Measurements from ENCODE around the gene ASF1B.

ASF1B gene

GRCh38 chr19:14135985-14136508 lies 342 bp downstream of the ASF1B start:
- no peak for DNase-seq (ENCODE audit: low read depth)

GRCh38 chr19:14135355-14135754 lies 1.0 kb downstream of the ASF1B start:
- DNase-seq (ENCODE audit: low read depth): no peak

GRCh38 chr19:14127929-14128509 lies 8.4 kb downstream of the ASF1B start:
- no peak for DNase-seq (ENCODE audit: low read depth)

GRCh38 chr19:14127176-14127575 lies 9.2 kb downstream of the ASF1B start:
- no peak for DNase-seq (ENCODE audit: low read depth)

GRCh38 chr19:14122924-14123323 lies 13.5 kb downstream of the ASF1B start:
- DNase-seq (ENCODE audit: low read depth): no peak

- DNase-seq (ENCODE audit: low read depth): no peak
These were observed 15.9 kb downstream of the ASF1B start for GRCh38 chr19:14120497-14120780.

- DNase-seq (ENCODE audit: low read depth): no peak
These were observed 16.5 kb downstream of the ASF1B start for GRCh38 chr19:14119644-14120496.

GRCh38 chr19:14119146-14119545 lies 17.2 kb downstream of the ASF1B start:
- DNase-seq (ENCODE audit: low read depth): no peak

- DNase-seq (ENCODE audit: low read depth): no peak
These were observed 18.0 kb downstream of the ASF1B start for GRCh38 chr19:14118165-14119051.

- DNase-seq (ENCODE audit: low read depth): peak; percentile 92
These were observed 18.7 kb downstream of the ASF1B start, which contains the start of gene PRKACA for GRCh38 chr19:14117668-14118164. PRKACA (minus strand) TSS chr19:14117762; CDS start chr19:14117547, 215 bp downstream.

- DNase-seq (ENCODE audit: low read depth): no peak
These were observed 19.3 kb downstream of the ASF1B start for GRCh38 chr19:14116918-14117578.

GRCh38 chr19:14116525-14116917 lies 19.9 kb downstream of the ASF1B start:
- no peak for DNase-seq (ENCODE audit: low read depth)

GRCh38 chr19:14115756-14116155 lies 20.6 kb downstream of the ASF1B start:
- no peak for DNase-seq (ENCODE audit: low read depth)

- no peak for DNase-seq (ENCODE audit: low read depth)
These were observed 21.5 kb downstream of the ASF1B start for GRCh38 chr19:14114854-14115253.

GRCh38 chr19:14114439-14114838 lies 21.9 kb downstream of the ASF1B start:
- DNase-seq (ENCODE audit: low read depth): no peak

GRCh38 chr19:14113762-14114414 lies 22.5 kb downstream of the ASF1B start:
- DNase-seq (ENCODE audit: low read depth): no peak

- DNase-seq (ENCODE audit: low read depth): no peak
These were observed 23.5 kb downstream of the ASF1B start for GRCh38 chr19:14112809-14113385.

- no peak for DNase-seq (ENCODE audit: low read depth)
These were observed 24.2 kb downstream of the ASF1B start for GRCh38 chr19:14112051-14112808.

GRCh38 chr19:14111486-14111885 lies 24.9 kb downstream of the ASF1B start:
- DNase-seq (ENCODE audit: low read depth): no peak

- DNase-seq (ENCODE audit: low read depth): no peak
These were observed 25.7 kb downstream of the ASF1B start for GRCh38 chr19:14110650-14111049.

Data from stimulated activated CD8-positive, alpha-beta memory T cell treated with anti-CD3 and anti-CD28 coated beads, Interleukin-15, amount 100 ng/mL, for 24 hours (primary cell).